ENCODE data around the gene SLC2A9. TPM values are rescaled to one million over a fixed set of nuclear protein-coding genes. Genes with fewer than 3 reads are reported as not detected.

Gene SLC2A9
- total RNA-seq, 1 donor from 2014 or later: 6.2 TPM

GRCh38 chr4:10028910-10029309 is 7.6 kb upstream of the SLC2A9 start:
- TF ChIP-seq CTCF (IDR thresholded peaks at IDR 0.05): no peak
- H3K4me3 ChIP-seq: no peak overlapping the region
- no peak for DNase-seq (ENCODE audit: low spot score in 2 of 2)
- H3K27me3 ChIP-seq: no peaks in the 10 kb centered on the region
- H3K9me3 ChIP-seq: no peaks in the 10 kb centered on the region
- no peaks in the 10 kb centered on the region for H3K36me3 ChIP-seq
- no peak overlapping the region for H3K27ac ChIP-seq
- peaks cover 0 to 8% of the 10 kb centered on the region in 2 donors for H3K4me1 ChIP-seq
- intact Hi-C loops (cut with DNase I): no loop called here

- no peaks in the 10 kb centered on the region for H3K9me3 ChIP-seq
- H3K27ac ChIP-seq: no peak overlapping the region
- H3K4me3 ChIP-seq: no peak overlapping the region
- no peak for DNase-seq (ENCODE audit: low spot score in 2 of 2)
- intact Hi-C loops (cut with DNase I): no loop called here
- H3K27me3 ChIP-seq: no peaks in the 10 kb centered on the region
- no peaks in the 10 kb centered on the region for H3K4me1 ChIP-seq
- TF ChIP-seq CTCF (IDR thresholded peaks at IDR 0.05): no peak
- H3K36me3 ChIP-seq: no peaks in the 10 kb centered on the region
Measured at GRCh38 chr4:10026485-10026884, 5.2 kb upstream of the SLC2A9 start.

GRCh38 chr4:10025230-10025806 is 4.0 kb upstream of the SLC2A9 start:
- Histone ChIP-seq H3K27ac (no peak overlapping the region), H3K27me3 (no peaks in the 10 kb centered on the region), H3K9me3 (no peaks in the 10 kb centered on the region), H3K4me3 (no peak overlapping the region), H3K36me3 (no peaks in the 10 kb centered on the region), H3K4me1 (no peaks in the 10 kb centered on the region)
- no peak for DNase-seq (ENCODE audit: low spot score in 2 of 2)
- intact Hi-C loops (cut with DNase I): no loop called here
- no peak for TF ChIP-seq CTCF (IDR thresholded peaks at IDR 0.05)

- peaks cover 0 to 1% of the 10 kb centered on the region in 2 donors for H3K4me1 ChIP-seq
- TF ChIP-seq CTCF (IDR thresholded peaks at IDR 0.05): no peak
- intact Hi-C loops (cut with DNase I): no loop called here
- no peaks in the 10 kb centered on the region for H3K36me3 ChIP-seq
- H3K4me3 ChIP-seq: no peak overlapping the region
- DNase-seq (ENCODE audit: low spot score in 2 of 2): peak in 1 of 2 donors; percentile 64
- H3K9me3 ChIP-seq: no peaks in the 10 kb centered on the region
- no peaks in the 10 kb centered on the region for H3K27me3 ChIP-seq
- H3K27ac ChIP-seq: peak overlapping the region; percentile 18 to 22
Measured at GRCh38 chr4:10024303-10024702, 3.0 kb upstream of the SLC2A9 start.

- DNase-seq (ENCODE audit: low spot score in 2 of 2): peak in 1 of 2 donors; percentile 46
- H3K4me3 ChIP-seq: no peak overlapping the region
- intact Hi-C loops (cut with DNase I): no loop called here
Measured at GRCh38 chr4:10023806-10024205, 2.5 kb upstream of the SLC2A9 start.

More at GRCh38 chr4:10023806-10024205, 2.5 kb upstream of the SLC2A9 start:
- Histone ChIP-seq H3K9me3 (no peaks in the 10 kb centered on the region), H3K36me3 (no peaks in the 10 kb centered on the region), H3K27me3 (no peaks in the 10 kb centered on the region), H3K4me1 (peaks cover 0 to 5% of the 10 kb centered on the region in 2 donors), H3K27ac (peak overlapping the region; percentile 18 to 22)
- TF ChIP-seq CTCF (IDR thresholded peaks at IDR 0.05): no peak
